HG02759 (cell line): Measurements from ENCODE around the gene SMIM5.
"Not testable (repeated sequence)": the region's sequence is repeated elsewhere in the genome, so short reads cannot be mapped to it uniquely, and the experiment has no call there.

Experiments used
- ATAC-seq: cut with Tn5 transposase; IDR thresholded peaks from one replicate; pipeline ENCODE4 v1.9.1; 2021; ENCODE audit warnings: mild to moderate bottlenecking, moderate library complexity; ENCODE audit not compliant: unreplicated experiment

SMIM5 gene

DNA sequence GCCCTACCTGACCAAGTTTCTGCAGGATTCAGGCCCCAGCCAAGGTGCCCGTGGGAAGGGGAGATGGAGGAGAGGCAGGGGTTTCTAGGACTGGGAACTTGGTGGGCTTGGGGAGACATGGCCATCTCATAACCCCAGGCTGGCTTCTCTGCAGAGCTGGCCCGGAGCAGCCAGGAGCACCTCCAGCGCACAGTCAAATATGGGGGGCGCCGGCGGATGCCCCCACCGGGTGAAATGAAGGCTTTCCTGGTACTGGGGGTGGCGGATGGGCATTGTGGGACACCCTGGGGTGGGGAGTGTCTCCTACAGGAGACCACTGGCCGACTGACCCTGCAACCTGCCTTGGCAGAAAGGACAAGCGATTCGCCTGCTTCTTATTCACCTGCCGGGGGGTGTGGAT lies 9.2 kb upstream of the SMIM5 start:
- ATAC-seq = no peak

DNA sequence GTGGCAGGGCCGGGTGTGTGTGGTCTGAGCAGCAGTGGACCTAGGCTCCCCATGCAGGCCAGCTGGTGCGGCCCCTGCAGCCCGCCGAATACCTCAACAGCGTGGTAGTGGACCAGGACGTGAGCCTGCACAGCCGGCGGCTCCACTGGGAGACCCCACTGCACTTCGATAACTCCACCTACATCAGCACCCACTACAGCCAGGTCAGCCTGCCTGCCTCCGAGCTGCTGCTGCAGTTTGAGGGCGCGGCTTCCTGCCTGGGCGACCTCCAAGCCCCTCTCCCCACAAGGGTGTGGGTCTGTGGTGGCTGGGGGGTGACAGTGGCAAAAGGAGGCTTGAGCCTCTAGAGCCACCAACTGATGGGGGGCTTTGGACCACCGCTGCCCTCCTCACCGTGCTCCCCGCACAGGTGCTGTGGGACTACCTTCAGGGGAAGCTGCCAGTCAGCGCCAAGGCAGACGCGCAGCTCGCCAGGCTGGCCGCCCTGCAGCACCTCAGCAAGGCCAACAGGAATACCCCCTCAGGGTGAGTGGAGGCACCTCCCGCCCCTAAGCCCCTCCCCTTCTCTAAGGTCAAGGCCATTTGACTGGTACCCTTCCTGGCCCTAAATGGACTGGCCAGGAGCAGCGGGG lies 8.4 kb upstream of the SMIM5 start:
- no peak for ATAC-seq

GRCh38 chr17:75625813-75626486 lies 7.3 kb upstream of the SMIM5 start:
- ATAC-seq = no peak

GRCh38 chr17:75626496-75627038 lies 6.7 kb upstream of the SMIM5 start:
- no peak for ATAC-seq

DNA sequence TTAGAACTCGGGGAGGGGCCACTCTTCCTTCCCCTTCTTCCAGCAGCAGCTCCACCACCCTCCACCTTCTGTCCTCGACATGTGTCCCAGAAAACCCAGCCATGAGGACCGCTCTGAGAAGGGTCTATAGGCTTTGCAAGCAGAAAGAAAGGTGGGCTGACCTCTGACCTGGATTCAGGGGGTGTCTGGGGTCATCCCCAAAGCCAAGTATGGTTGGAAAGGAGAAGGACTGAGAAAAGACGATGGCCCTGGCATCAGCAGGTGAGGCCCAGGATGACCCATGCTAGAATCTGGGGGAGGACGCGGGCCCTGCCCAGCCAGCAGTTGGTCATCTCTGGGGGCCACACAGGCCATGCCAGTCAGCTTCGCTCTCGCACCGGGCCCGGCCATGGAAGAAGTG lies 6.1 kb upstream of the SMIM5 start:
- no peak for ATAC-seq

- no peak for ATAC-seq
Observed at GRCh38 chr17:75628425-75628824, 4.8 kb upstream of the SMIM5 start.

GRCh38 chr17:75629157-75629556 lies 4.1 kb upstream of the SMIM5 start:
- ATAC-seq = no peak

DNA sequence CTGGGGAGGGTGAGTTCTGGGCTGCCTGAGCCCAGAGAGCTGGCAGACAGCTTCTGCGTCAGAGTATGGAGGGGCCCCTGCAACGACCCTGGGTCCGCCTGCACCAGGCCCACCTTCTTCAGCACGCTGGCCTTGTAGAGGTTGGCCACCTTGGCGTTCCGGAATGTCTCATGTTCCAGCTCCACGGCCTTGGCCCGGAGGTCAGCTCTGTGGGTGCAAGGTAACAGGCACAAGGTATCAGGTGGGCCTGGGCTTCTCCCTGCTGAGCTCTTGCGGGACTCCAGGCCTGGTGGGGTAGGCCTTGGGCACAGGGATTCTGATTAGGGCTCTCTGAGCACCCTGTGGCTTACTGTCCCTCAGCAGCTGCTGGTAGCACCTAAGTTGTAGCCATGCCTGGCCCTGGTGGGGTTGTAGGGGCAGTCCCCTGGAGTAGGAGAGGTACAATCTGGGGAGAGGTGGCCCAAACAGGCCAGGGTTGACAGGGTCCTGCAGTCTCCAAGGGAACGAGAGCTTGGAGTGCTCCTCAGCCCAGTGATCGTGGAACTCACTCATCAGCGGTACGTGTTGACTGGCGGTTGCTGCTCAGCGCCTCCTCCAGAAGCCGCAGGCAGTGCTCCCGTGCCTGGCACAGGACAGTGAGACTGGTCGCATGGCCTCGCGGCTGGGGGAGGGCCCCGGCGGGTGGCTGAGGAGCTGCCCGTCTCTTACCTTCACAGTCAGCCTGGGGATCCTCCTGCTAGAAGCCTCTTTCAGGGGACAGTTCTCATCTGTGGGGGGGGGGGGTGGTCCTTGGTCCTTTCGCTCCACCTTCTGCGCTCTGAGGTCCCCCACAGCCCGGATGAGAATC lies 2.9 kb upstream of the SMIM5 start:
- ATAC-seq = no peak

GRCh38 chr17:75631353-75631752 lies 1.9 kb upstream of the SMIM5 start:
- ATAC-seq = no peak

- no peak for ATAC-seq
Observed at GRCh38 chr17:75632428-75632827, 806 bp upstream of the SMIM5 start.

DNA sequence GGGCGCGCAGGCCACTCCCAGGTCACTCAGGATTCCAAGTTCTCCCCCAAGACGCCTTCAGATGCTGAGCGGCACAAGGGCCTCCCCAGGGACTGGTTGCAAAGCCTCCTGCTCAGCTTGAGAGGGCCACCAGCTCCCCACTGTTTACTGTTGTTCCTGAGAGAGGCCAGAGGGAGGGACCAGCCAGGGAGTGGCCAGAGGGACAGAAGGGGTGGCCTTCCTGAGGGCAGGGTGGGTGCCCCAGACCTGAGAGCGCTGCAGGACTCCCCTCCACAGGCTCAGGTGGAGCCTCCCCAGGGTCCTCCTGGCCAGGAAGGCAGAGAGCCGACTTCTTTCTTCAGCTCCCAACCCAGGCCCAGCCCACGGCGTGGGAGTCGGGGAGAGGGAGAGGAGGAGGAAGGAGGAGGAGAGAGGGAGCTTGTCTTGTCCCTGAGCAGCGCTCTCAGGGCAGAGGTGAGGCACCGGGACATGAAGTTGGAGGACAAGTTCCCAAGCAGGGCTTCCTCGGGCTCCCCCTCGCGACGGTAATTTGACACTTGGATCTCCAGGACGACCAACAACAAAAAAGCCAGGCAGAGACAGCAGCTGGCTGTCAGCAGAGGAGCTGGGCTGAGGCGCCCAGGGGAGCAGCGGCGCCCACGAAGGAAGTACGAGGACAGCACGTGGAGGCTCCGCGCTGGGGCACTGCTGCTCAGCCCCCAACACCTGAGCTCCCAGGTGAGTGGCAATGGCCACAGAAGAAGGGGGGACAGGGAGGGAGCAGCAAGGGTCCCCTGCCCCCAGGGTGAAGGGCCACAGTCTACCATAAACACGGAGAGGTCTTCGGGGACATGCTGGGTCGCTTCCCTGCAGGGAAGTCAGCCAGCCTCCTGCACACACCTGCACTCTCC lies 497 bp downstream of the SMIM5 start:
- ATAC-seq = peak; percentile 46

DNA sequence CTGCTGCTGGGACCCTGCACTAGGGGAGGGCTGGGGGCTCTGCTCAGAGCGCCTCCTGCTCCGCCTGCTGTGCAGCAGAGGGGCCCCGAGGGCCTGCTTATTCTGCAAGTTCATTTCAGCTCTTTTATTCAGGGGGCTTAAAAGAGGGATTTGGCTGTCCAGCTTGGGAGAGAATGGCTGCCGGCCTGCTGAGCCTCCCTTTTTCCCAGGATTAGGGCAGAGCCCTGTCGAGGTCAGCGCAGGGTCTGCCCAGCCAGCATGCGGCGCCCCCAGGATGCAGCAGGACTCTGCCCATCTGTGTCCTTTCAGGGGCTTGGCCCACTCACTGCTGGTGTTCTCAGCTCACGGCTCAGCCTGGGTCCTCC lies 1.1 kb downstream of the SMIM5 start:
- ATAC-seq = no peak

DNA sequence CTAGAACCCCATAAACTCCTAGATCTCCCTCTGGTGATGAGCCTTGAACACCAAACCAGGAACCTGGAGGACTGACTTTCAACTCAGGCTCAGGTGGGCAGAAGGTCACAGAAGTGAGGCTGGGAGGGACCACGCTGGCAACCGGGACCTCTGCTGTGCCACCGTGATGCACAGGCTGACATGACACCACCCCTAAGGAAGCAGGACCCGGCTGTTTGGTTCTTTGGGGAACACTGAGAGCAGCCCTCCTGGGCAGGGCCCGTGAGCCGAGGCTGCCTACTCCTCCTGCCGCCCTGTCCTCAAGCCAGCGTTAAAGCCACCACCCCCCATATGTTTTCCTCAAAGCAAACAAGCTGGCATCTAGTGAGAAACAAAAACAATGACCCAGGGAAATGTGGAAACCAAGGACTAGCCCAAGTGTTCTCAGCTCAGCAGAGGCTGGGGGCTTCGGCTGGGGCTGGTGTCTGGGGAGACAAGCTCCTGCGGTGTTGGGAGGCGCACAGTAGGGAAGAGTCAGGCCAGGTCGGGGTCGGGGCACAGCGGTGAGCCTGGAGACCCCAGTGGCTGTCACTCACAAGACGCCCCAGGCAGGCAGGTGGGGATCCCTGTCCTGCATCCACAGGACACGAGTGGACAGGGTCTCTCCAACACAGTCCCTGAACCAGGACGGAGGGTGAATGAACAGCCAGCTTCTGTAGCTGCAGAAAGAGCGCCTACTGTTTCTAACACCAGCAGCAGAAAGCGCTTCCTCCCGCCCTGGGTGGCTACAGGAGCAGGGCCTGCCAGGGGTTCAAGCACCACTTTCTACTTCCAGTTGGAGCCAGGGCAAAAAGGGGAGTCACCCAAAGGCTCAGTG lies 1.7 kb downstream of the SMIM5 start:
- no peak for ATAC-seq

DNA sequence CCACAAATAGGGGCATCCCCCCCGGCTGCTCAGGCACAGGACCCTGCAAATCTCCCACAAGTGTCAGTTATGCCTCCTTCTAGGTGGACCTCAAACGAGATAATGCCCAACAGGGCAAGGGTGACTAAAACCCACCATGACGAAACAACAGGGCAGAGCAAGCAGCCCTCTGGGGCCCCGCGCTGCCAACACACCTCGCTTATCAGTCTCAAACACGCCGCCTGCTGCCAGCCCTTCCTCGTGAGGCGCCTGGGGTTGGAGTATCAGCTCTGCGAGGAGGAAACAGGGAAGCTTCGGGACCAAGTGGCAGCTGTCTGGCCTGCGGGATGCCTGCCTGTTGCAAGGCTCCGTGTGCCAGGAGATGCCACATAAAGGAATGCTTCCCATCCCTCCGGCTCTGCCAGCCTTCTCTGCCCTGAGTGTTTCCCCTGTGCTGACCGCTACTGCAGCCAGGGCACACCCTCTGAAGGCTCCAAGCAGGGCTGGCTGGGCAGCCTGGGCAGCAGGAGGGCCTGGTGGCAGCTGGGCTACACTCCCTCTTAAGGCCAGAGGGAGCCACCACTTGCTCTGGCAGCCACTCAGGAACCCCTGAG lies 2.5 kb downstream of the SMIM5 start:
- ATAC-seq = no peak

DNA sequence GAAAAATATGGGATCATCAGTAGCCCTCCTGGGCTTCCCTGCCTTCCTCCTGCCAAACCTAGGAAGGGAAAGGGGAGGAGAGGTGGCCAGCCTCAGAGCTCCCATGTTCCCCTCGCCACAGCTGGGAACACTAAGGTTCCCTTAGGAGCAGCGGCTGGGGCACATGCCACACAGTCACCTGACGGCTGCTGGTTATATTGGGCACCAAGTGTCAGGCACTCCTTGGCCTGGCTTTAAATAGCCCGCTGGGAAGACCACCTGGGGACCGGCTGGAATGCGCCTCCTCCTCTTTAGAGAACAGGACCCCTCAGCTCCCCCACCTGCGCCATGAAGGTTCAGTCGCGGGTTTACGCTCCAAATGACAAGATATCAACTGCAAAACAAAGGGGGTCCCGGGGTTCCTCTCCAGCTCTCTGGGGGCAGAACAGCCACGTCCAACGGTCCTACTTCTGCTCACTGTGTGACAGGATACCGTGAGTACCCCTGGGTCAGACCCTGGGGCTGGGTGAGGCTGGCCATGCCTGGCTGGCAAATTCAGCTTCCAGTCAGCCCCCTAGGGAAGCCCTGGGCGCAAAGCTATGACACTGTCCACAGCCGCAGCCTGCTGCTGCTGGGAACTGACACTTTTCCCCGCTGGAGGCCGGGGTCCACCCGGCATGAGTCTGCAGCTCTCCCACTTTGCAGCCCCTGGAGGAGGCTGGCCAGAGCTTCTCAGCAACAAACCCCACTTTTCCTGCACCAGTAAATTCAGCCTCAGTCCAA lies 3.3 kb downstream of the SMIM5 start:
- ATAC-seq = no peak

DNA sequence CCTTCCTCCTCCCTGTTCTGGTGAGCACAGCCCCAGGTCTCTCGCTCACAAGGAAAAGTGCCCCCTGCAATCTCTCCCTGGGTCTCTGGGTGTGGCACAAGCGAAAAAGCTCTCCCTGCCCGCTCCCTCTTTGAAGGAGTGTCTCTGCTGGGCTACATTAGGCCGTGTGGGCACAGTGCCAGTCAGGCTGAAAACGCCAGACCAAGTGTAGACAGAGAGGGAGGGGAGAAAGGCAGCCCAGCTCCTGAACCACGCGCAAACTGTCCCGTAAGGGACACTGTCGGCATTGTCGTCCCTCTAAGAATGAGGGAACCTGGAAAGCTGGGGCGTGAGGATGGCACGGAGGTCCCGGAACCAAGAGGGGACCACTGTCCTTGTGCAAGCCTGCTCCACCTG lies 3.9 kb downstream of the SMIM5 start:
- no peak for ATAC-seq

DNA sequence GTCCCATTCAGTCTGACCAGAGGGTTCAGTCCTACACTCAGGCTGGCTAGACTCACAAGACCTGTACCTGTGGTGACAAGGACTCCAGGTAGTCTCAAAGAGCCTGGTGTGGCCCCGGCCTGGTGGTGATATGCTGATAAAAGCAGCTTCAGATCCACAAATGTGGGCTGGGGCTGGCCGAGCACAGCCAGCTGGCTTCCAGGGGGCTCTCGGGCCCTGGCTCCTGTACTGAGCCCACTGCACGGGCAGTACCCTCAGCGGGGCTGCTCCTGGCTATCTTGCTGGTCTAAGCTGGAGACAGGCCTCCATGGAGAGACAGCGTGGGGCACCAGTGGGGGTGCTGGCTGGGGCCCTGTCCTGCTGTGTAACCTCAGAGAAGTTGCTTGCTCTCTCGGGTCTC lies 4.3 kb downstream of the SMIM5 start:
- ATAC-seq = no peak

DNA sequence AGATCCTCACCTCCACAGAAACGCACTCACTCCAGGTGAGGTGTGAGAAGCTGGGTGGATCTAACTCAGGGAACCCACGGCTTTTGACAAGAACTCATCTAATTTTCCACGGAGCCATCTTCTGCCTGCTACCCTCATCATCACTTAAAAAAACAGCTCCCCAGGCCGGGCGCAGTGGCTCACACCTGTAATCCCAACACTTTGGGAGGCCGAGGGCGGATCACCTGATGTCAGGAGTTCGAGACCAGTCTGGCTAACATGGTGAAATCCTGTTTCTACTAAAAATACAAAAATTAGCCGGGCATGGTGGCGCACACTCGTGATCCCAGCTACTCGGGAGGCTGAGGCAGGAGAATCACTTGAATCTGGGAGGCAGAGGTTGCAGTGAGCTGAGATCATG lies 4.8 kb downstream of the SMIM5 start:
- ATAC-seq = not testable (repeated sequence)

DNA sequence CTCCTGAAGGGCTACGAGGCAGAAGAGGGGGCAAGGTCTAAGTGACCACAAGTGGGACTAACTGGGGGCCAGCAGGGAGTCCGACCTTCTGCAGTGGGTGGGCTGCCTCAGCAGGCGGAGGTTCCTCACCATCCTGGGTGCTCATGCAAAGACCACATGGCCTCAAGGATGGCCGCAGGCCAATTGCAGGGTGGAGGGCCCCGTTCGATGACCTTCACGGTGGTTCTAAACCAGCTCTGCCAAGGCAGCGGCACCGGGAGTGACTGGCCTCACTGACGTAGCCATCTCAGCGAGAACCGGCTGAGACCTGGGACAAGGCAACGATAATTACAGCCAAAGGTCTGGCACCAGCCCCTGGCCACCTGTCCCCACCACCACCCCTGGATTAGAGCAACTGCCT lies 5.7 kb downstream of the SMIM5 start:
- no peak for ATAC-seq
